GM21786 (cell line): ENCODE results near the gene HTR2C.

Experiments used
- ATAC-seq: cut with Tn5 transposase; IDR thresholded peaks from one replicate; pipeline ENCODE4 v1.9.1; 2021; ENCODE audit not compliant: unreplicated experiment

The HTR2C gene

GRCh38 chrX:114952696-114953095 is 368.8 kb downstream of the HTR2C start:
- no peak for ATAC-seq
